GM19452 (cell line): ENCODE results near the gene CDX1.

ENCODE experiments used
- ATAC-seq: cut with Tn5 transposase; IDR thresholded peaks from one replicate; pipeline ENCODE4 v1.9.1; 2021; ENCODE audit not compliant: unreplicated experiment

The CDX1 gene

GRCh38 chr5:150181027-150181426 lies 14.4 kb downstream of the CDX1 start:
- no peak for ATAC-seq

DNA sequence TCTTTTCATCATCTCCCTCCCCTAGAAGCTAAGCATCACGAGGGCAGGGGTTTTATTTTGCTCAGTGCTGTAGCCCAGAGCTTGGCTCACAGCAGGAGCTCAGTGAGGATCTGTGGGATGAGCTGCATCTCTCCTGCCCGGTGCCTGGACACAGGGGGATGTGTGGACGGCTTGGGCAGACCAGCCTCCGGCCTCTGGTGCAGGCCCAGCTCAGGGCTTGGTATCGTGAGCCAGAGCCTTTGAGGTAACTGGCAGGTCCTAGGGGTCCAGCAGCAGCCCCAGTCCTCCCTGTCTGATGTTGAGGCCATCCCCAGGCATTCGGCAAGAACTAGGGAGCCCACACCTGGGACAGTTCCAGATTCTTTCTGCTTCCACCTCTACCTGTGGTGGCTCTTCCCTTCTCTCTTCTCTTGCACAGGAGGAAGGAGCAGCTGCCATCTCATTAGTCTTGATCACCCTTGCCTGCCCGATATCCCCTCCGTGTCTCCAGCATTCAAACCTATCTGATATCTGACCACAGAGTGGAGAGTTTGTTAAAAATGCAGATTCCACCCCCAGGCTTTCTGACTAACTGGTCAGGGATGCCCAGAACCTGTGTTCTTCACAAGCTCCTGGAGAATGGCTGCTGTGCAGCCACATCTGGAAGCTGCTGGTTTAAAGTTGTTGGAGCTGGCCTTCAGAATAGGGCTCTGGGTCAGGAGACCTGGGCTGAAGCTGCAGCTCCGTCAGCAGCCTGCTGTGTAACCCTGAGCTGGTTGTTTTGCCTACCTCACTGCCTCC lies 15.4 kb downstream of the CDX1 start:
- no peak for ATAC-seq

DNA sequence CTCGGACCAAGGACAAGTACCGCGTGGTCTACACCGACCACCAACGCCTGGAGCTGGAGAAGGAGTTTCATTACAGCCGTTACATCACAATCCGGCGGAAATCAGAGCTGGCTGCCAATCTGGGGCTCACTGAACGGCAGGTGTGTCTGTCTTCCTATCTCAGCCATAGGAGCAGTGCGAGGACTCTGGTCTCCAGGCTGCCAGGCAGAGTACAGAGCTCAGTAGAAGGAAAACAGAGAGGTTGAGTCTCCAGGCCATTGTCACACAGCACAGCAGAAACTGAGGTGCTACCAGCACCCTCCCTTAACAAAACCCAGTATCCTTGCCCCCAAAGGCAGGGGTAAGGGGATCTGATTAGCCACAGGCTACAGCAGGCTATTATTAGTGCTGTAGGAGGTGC lies 16.2 kb downstream of the CDX1 start:
- no peak for ATAC-seq

GRCh38 chr5:150183436-150183835 lies 16.9 kb downstream of the CDX1 start:
- ATAC-seq = no peak

GRCh38 chr5:150184006-150184405 lies 17.4 kb downstream of the CDX1 start:
- ATAC-seq = no peak

DNA sequence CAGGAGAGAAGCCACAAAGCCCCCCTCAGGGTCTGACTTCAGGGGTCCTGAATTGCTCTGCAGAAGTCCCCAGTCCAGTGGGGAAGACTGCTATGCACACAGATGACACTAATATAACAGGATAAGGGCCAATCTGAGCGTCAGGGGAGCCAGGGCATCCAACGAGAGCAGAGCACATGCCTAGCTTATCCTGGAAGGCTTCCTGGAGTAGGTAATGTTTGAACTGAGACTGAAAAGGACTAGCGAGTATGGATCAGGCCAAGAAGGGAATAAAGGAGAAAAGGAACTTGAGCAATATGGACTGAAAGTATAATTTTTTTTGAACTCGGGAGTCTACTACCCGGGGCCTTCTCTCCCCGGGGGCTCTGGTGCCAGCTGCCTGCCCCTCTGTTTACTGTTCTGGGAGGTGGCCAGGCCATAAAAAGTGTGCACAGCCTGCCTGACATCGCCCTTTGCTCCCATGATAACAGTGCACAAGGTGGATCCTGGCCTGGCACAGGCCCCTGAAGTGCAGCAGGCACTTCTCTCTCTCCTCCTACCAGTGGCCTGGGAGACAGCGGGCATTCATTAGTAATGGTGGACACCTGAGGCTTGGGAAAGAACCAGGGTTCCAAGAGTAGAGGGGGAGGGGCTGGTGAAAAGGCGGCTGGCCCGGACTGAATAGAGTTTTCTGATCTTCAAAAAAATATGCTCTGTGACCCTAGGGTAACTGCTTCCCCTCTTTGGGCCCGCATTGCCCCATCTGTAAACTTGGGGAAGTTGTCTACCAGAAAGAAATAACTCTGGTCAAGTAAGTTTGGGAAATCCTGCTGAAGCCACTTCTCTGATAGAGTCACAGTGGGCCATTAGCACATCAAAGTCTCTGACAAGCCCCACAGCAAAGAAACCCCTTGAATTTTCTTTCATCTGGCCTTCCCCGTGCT lies 18.7 kb downstream of the CDX1 start:
- no peak for ATAC-seq

DNA sequence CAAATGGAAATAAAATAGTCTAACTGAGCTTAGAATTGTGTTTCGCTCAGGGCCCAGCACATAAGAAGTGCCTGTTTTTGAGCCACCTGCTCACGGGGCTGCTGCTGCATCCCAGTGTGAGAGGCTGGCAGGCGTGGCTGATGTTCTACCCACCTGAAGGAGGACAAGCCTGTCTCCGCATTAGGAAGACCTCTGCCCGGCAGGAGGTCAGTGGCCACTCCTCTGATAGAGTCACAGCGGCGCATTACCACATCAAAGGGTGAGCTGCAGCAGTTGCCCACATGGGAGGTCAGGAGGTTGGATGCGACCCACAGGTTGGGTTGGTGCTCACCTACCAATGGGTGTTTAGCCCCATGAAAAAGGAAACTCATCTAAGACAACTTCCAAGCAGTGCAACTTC lies 19.6 kb downstream of the CDX1 start:
- no peak for ATAC-seq

DNA sequence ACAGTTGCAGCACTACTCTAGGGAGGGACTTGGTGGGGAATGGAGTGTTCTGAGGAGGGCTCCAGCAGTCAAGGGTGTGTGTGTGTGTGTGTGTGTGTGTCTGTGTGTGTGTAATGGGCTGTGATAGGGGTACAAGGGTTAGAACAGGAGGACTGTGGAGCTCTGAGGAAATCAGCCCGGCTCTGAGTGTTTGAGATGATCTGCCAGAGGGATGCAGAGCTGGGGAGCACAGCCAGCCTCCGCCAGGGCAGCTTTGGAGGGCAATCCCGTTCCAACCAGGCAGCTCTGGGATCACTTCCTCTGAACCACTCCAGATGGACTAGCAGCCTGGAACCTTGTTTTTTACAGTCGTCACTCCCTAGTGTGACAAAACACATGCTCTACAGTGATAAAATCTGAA lies 20.3 kb downstream of the CDX1 start:
- no peak for ATAC-seq

- no peak for ATAC-seq
These were observed 21.7 kb downstream of the CDX1 start for GRCh38 chr5:150188146-150188842.

DNA sequence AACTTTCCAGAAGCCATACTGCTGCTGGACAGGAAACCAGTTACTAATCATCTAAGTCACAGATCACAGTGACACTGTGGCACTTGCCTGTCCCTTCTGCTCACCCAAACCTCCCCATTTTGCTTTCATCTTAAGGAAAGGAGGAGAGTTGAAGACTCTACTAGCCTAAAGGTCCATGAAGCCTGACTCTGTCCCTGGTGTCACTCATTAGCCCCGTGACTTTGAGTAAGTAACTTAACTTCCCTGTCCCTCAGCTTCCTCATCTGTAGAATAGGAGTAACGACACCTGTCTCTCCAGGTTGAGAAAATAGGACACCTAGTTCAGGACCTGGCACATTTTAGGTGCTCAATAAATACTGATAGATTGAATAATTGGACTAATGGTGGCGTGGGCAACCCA lies 22.7 kb downstream of the CDX1 start:
- no peak for ATAC-seq

- no peak for ATAC-seq
These were observed 23.3 kb downstream of the CDX1 start, which contains the start of gene SLC6A7 for GRCh38 chr5:150189728-150190502. Gene SLC6A7, plus strand, starts transcription at chr5:150190062. Its CDS starts 266 bp downstream, at chr5:150190328.

DNA sequence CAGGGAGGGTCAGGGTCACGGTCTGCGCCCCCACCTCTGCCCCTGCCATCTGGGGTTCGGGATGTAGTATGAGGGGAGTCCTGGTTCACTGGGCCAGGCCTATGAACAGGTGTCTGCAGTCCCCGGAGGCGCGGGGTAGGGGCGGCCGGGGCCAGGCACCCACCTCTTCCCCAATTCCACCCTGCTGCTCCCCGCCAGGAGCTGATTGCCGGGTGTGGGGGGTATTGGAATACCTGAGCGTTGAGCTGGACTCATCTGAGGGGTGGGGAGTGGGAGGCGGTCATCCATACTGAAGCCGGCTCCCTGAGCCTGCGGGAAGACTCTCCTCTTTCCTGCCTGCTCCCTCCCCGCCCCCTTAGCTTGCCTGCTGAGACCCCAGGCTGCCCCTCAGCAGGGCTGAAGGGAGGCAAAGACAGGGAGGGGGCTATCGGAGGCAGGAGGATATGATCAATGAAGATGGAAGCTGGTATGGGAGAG lies 24.0 kb downstream of the CDX1 start:
- no peak for ATAC-seq

DNA sequence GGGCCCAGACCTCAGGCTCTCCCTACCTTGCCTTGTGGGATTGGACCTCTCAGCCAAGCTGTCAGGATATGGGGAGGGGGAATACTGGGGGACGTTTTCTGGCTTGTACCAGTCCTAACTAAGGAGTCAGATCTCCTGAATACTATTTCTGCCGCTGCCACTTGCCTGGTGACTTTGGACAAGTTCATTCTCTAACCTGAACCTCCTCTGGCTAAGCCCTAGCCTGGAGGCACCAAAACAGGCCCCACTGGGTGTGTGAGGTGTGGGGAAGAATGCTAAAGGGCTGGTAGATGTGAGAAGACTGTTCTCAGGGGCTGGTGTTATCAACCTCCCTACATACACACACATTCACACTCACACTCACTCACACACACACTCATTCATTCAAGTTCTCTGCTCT lies 24.4 kb downstream of the CDX1 start:
- no peak for ATAC-seq

- ATAC-seq = no peak
These were observed 25.9 kb downstream of the CDX1 start for GRCh38 chr5:150192462-150192861.

DNA sequence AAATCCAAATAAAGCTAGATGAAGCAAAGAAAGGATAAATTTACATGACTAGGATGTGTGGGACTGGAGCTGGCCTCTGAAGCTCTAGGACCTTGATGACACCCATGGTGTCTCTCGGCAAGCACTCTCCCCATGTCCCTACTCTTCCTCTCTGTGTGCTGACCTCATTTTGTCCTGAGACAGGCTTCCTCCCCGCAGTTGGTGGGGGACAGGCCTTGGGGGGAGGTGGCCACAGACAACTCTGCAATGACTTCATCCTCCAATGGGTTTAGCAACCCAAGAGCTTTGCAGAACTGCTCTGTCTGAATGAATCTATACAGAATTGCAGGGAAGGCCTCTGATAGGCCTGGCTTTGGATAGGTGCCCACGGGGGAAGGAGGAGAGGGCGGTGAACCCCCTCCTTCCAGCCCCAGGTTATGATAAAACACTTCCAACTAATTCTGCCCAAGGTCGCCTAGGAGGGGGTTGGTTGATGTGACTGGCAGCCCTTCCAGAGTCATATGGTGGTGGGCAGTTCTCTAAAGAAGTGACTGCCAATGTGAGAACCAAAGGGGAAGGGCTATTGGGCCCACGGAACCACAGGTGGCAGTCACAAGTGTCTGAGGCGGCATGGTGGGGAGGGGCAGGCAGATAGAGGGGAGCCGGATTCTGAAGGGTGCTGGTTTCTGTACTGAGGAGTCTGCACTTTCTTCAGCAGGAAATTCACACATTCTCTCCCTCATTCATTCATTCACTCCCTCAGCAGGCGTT lies 29.3 kb downstream of the CDX1 start:
- ATAC-seq = no peak

DNA sequence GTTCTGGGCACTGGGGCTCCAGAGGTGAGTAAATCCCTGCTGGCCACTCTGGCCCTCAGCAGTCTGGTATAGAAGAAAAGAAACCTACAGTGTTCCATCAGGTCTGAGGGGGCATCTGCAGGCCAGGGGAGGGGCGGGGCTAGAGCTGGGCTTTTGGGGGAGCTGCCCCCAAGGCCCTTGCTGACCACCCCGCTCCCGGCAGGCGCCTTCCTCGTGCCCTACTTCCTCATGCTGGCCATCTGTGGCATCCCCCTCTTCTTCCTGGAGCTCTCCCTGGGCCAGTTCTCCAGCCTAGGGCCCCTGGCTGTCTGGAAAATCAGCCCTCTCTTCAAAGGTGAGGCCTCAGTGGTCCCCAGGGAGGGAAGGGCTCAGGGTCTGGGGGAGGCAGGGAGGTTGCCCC lies 29.9 kb downstream of the CDX1 start:
- no peak for ATAC-seq

- ATAC-seq = no peak
These were observed 30.4 kb downstream of the CDX1 start for GRCh38 chr5:150196986-150197385.

DNA sequence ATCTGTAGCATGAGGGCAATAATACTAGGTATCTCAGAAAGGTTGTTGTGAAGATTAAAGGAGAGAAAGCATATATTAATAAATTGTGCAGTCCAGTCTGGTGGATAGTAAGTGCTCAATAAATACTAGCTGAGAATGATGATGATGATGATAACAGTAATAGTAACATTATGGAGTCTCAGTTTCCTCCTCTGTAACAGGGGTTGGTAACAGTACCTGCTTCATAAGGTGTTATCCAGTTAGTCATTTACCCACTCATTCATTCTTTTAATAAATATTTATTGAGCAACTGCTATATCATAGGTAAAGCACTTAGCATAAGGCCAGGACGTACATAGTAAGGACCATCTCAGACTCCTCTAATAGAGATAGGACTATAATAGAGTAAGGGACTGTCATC lies 30.9 kb downstream of the CDX1 start:
- no peak for ATAC-seq

DNA sequence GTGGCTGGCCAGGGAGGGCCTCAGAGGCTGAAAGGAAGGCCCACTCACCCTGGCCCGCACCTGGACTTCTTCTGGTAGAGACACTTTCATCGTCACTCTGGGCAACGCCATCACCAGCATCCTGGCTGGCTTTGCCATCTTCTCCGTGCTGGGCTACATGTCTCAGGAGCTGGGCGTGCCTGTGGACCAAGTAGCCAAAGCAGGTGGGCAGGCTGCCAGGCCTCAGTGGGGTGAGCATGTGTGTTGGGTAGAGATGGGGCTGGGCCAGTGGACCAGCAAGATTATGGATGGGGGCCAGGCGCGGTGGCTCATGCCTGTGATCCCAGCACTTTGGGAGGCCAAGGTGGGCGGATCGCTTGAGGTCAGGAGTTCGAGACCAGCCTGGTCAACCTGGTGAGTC lies 35.9 kb downstream of the CDX1 start:
- ATAC-seq = no peak
